Activated B cell treated with CpG ODN at 0.5 μM for 24 hours (primary cell): Measurements from ENCODE around the gene WBP1L. TPM values are rescaled to one million over a fixed set of nuclear protein-coding genes. Genes with fewer than 3 reads are reported as not detected.
"Not testable (repeated sequence)": the region's sequence is repeated elsewhere in the genome, so short reads cannot be mapped to it uniquely, and the experiment has no call there.

Experiments
- ATAC-seq: fragments of 200-7000 bp; cut with Tn5 transposase; one replicate; pipeline ENCODE4 v1.10.0; 2021; ENCODE audit warnings: low read depth, mild to moderate bottlenecking, moderate library complexity
- CTCF ChIA-PET: fragments of 350-600 bp; sonication (Branson Sonifier 250); formaldehyde crosslinking; loops from one replicate; lab custom pipeline; 2021; ENCODE audit warnings: antibody characterized with exemption; lab: Charles Lee
- POLR2A ChIA-PET: fragments of 350-600 bp; sonication (Branson Sonifier 250); formaldehyde crosslinking; loops from one replicate; lab custom pipeline; 2021; ENCODE audit warnings: antibody characterized with exemption; lab: Charles Lee
- DNase-seq: peaks from one replicate; pipeline ENCODE4 v3.0.0; 2022
- H3K27ac Mint-ChIP-seq: one replicate; pipeline ENCODE4 v1.8.0; 2020; ENCODE audit warnings: mixed read lengths
- H3K27me3 Mint-ChIP-seq: one replicate; pipeline ENCODE4 v1.8.0; 2021; ENCODE audit warnings: mixed read lengths
- H3K36me3 Mint-ChIP-seq: one replicate; pipeline ENCODE4 v1.8.0; 2021; ENCODE audit warnings: low read depth, mixed read lengths
- H3K4me1 Mint-ChIP-seq: one replicate; pipeline ENCODE4 v1.8.0; 2021; ENCODE audit warnings: mixed read lengths
- H3K4me3 Mint-ChIP-seq: one replicate; pipeline ENCODE4 v1.8.0; 2020; ENCODE audit warnings: mild to moderate bottlenecking, mixed read lengths
- H3K9me3 Mint-ChIP-seq: one replicate; pipeline ENCODE4 v1.8.0; 2020; ENCODE audit warnings: mixed read lengths
- intact Hi-C: fragments of 100-400 bp; cut with micrococcal nuclease; formaldehyde crosslinking; loops from one replicate; pipeline ENCODE4 v1.15.1; 2024
- total RNA-seq: library from RNA; stranded (reverse); gene quantifications from 2 replicates; pipeline ENCODE4 v1.2.3, GENCODE V29; 2022
- TF ChIP-seq, protein P1 (sequence below): fragments of 200-600 bp; IDR thresholded peaks from one replicate; pipeline ENCODE4 v1.8.0; 2022; ENCODE audit warnings: antibody characterized with exemption, mild to moderate bottlenecking

WBP1L gene
- total RNA-seq, 1 donor from 2014 or later = 30.5 TPM

DNA sequence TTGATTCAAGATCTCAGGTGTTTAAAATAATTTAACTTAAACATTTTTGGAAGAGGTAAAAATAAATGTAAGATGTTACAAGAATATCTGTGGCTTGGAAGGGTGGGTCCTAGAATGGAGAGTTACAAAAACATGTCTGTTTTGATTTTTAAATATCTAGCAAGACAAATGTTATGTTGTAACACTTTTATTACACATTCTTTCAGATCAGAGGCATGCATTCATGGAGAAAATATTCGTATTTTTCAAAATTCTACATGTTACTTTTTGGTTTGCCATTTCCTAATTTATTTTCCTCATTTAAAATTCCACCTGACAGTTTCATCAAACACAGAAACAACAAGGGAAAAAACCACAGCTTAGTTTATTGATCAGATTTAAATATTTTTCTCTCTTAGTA, 10.0 kb downstream of the WBP1L start:
- no peak overlapping the region for H3K4me3 Mint-ChIP-seq
- POLR2A ChIA-PET = interaction anchor here (1.5 kb wide), 2 partner anchors 10 to 59 kb away, joined by 3 read pairs; partner anchors contain the start of gene WBP1L

DNA sequence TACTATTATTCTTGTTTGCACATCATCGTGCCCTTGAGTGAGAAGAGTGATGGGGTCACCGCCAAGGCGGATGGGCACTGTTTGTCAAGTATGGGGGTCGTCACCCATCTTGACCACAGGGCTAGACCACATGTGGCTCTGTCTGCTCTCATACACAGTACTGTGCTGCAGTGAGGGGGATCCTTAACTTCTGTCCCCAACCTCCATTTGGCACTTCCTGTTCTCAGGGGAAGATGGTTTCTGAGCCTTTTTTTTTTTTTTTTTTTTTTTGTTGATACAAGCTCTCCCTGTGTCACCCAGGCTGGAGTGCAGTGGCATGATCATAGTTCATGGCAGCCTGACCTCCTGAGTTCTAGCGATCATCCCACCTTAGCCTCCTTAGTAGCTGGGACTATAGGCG, 13.6 kb downstream of the WBP1L start:
- H3K4me3 Mint-ChIP-seq = no peak overlapping the region
- POLR2A ChIA-PET = no interaction called here
- CTCF ChIA-PET = no interaction called here
- intact Hi-C loops = no loop called here
- no peak overlapping the region for H3K27ac Mint-ChIP-seq
- DNase-seq (no peak), ATAC-seq (no peak)
- H3K4me1 Mint-ChIP-seq = peaks cover 39% of the 10 kb centered on the region
- peaks cover 36% of the 10 kb centered on the region for H3K36me3 Mint-ChIP-seq
- no peaks in the 10 kb centered on the region for H3K9me3 Mint-ChIP-seq
- no peaks in the 10 kb centered on the region for H3K27me3 Mint-ChIP-seq
- TF ChIP-seq, protein P1, sequence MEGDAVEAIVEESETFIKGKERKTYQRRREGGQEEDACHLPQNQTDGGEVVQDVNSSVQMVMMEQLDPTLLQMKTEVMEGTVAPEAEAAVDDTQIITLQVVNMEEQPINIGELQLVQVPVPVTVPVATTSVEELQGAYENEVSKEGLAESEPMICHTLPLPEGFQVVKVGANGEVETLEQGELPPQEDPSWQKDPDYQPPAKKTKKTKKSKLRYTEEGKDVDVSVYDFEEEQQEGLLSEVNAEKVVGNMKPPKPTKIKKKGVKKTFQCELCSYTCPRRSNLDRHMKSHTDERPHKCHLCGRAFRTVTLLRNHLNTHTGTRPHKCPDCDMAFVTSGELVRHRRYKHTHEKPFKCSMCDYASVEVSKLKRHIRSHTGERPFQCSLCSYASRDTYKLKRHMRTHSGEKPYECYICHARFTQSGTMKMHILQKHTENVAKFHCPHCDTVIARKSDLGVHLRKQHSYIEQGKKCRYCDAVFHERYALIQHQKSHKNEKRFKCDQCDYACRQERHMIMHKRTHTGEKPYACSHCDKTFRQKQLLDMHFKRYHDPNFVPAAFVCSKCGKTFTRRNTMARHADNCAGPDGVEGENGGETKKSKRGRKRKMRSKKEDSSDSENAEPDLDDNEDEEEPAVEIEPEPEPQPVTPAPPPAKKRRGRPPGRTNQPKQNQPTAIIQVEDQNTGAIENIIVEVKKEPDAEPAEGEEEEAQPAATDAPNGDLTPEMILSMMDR = no peak

More for the DNA sequence above, 10.0 kb downstream of the WBP1L start:
- Mint-ChIP-seq H3K36me3 (peaks cover 32% of the 10 kb centered on the region), H3K9me3 (no peaks in the 10 kb centered on the region), H3K4me1 (peaks cover 49% of the 10 kb centered on the region), H3K27me3 (no peaks in the 10 kb centered on the region), H3K27ac (no peak overlapping the region)
- CTCF ChIA-PET = interaction anchor here (2.0 kb wide), 1 partner anchor 148 kb away, joined by 12 read pairs; no protein-coding TSS in a partner anchor
- TF ChIP-seq, protein P1 = no peak
- intact Hi-C loops = loop anchor here (1.0 to 5.0 kb wide), 3 partner anchors 43 to 147 kb away; no protein-coding TSS in a partner anchor
- DNase-seq (no peak), ATAC-seq (no peak)

DNA sequence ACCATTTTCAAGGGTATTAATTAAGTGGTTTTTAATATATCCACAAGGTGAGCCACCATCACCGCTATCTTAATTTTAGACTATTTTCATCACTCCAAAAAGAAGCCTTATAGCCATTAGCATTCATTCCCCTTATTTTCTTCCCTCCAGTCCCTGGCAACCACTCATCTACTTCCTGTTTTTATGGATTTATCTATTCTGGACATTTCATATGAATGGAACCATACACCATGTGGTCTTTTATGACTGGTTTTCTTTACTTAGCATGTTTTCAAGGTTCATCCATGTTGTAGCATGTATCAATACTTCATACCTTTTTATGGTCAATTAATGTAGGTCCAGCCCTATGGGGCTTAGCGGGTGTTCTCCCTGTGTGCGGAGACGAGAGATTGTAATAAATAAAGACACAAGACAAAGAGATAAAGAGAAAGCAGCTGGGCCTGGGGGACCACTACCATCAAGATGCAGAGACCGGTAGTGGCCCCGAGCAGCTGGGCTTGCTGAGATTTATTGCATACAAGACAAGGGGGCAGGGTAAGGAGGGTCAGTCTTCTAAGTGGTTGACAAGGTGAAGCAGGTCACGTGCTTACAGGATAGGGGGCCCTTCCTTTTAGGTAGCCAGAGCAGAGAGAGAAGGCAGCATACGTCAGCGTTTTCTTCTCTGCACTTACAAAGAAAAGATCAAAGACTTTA, 14.6 kb downstream of the WBP1L start:
- CTCF ChIA-PET = no interaction called here
- ATAC-seq = no peak
- Mint-ChIP-seq H3K4me1 (peaks cover 28% of the 10 kb centered on the region), H3K27me3 (no peaks in the 10 kb centered on the region), H3K27ac (no peak overlapping the region), H3K4me3 (no peak overlapping the region), H3K9me3 (no peaks in the 10 kb centered on the region), H3K36me3 (peaks cover 35% of the 10 kb centered on the region)
- intact Hi-C loops = no loop called here
- POLR2A ChIA-PET = no interaction called here
- TF ChIP-seq, protein P1 = no peak
- no peak for DNase-seq

DNA sequence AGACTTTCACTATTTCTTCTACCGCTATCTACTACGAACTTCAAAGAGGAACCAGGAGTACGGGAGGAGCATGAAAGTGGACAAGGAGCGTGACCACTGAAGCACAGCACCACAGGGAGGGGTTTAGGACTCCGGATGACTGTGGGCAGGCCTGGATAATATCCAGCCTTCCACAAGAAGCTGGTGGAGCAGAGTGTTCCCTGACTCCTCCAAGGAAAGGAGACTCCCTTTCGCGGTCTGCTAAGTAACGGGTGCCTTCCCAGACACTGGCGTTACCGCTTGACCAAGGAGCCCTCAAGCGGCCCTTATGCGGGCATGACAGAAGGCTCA, 15.2 kb downstream of the WBP1L start:
- H3K4me1 Mint-ChIP-seq = peaks cover 24% of the 10 kb centered on the region
- H3K27ac Mint-ChIP-seq, H3K27me3 Mint-ChIP-seq, intact Hi-C loops, ATAC-seq, H3K4me3 Mint-ChIP-seq, H3K9me3 Mint-ChIP-seq, POLR2A ChIA-PET, DNase-seq, CTCF ChIA-PET: not testable (repeated sequence)
- peaks cover 37% of the 10 kb centered on the region for H3K36me3 Mint-ChIP-seq

DNA sequence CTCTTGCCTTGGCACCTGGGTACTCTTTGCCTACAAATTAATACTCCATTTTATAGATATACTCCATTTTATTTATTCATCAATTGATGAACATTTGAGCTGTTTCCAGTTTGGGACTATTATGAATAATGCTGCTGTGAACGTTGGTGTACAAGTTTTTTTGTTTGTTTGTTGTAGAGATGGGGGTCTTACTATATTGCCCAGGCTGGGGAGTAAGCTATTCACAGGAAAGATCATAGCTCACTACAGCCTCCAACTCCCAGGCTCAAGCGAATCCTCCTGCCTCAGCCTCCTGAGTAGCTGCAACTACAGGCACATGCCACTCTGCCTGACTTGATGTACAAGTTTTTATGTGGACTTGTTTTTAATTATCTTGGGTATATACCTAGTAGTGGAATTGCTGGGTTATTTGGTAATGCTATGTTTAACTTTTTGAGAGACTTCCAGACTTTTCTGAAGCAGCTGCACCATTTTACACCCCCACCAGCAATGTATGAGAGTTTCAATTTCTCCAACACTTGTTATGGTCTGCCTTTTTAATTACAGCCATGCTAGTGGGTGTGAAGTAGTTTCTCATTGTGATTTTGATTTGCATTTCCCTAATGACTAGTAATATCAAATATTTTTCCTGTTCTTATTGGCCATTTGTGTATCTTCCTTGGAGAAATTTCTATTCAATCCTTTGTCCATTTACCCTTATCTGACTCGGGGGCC, 15.9 kb downstream of the WBP1L start:
- Mint-ChIP-seq H3K27ac (no peak overlapping the region), H3K36me3 (peaks cover 39% of the 10 kb centered on the region), H3K4me1 (peaks cover 19% of the 10 kb centered on the region), H3K4me3 (no peak overlapping the region), H3K27me3 (no peaks in the 10 kb centered on the region), H3K9me3 (no peaks in the 10 kb centered on the region)
- DNase-seq = no peak
- TF ChIP-seq, protein P1 = no peak
- ATAC-seq = no peak
- ChIA-PET CTCF (no interaction called here), POLR2A (no interaction called here)
- intact Hi-C loops = no loop called here
